Measurements from ENCODE around the gene NID2.
A peak's percentile ranks its signal among the peaks of the same experiment; 100 is the strongest.

NID2 gene

DNA sequence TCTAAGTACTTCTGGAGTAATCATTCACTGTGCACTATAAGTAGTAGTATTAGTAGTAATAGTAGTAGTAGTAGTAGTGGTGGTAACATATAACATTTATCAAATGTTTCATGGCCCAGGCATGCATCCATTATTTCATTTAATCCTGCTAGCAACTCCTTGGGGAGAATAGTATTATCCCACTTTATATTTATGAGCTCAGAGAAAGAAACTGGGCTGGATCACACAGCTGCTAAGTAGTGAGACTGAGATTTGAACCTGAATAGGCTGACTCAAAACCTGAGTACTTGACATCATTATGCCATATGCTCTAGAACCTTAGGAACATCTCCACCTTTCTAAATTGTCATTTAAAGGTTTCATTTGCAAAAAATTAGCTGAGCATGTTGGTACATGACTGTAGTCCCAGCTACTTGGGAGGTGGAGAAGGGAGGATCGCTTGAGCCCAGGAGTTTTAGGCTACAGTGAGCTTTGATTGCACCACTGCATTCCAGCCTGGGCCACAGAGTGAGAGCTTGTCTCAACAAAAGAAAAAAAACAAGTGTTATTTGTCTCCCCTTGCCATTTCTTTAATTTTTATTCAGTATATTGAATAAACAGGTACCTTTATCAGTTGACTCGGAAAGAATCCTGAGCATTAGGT lies 11.4 kb upstream of the NID2 start:
- peak; percentile 51; the same call in 1 of the 2 replicates for TF ChIP-seq TEAD4 (IDR thresholded peaks at IDR 0.05)
- no peak for TF ChIP-seq FOXM1 (IDR thresholded peaks at IDR 0.05; ENCODE audit: borderline replicate concordance, low read depth)
- peak; percentile 83 for TF ChIP-seq CEBPB (IDR thresholded peaks at IDR 0.05)

DNA sequence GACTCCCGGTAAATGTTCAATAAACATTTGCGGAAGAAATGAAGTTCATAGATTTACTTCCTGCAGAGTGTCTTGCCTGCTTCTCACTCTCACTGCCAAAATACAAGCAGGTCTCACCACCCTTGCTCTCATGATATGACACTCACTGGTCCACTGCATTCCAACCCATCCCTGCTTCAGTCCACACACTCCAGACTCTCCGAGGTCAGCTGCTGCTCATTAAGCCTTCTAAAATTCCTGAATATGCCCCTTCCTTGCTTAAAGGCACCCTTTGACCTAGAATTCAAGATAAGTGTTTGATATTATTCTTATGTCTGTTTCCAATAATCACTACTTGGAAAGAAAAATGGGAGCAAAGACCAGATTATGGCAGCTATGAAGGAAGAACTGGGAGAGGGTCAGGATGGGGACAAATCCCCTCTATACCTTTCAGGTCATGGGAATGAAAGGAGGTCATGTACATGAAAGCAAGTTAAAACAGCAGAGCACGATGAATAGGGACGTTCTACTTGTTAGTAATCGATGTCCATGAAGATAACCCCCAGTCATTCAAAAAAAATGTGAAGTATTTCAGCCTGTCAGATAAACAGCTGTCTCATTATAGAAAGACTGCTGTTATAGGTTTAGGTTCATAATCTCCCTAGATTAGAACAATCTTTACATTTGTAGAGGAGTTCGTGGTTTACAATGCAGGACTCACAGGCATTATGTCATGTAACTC lies 10.5 kb upstream of the NID2 start:
- TF ChIP-seq ZBTB7A (IDR thresholded peaks at IDR 0.05; ENCODE audit: low read depth) (no peak), FOXM1 (IDR thresholded peaks at IDR 0.05; ENCODE audit: borderline replicate concordance, low read depth) (no peak), CEBPB (IDR thresholded peaks at IDR 0.05) (no peak), EP300 (IDR thresholded peaks at IDR 0.05; ENCODE audit: borderline replicate concordance) (no peak), TEAD4 (IDR thresholded peaks at IDR 0.05) (0 out of 2 replicates have a peak, but pooled peaks have one; percentile 6), YY1 (IDR thresholded peaks at IDR 0.05; ENCODE audit: low read depth) (no peak)
- TF ChIP-seq, protein P1, sequence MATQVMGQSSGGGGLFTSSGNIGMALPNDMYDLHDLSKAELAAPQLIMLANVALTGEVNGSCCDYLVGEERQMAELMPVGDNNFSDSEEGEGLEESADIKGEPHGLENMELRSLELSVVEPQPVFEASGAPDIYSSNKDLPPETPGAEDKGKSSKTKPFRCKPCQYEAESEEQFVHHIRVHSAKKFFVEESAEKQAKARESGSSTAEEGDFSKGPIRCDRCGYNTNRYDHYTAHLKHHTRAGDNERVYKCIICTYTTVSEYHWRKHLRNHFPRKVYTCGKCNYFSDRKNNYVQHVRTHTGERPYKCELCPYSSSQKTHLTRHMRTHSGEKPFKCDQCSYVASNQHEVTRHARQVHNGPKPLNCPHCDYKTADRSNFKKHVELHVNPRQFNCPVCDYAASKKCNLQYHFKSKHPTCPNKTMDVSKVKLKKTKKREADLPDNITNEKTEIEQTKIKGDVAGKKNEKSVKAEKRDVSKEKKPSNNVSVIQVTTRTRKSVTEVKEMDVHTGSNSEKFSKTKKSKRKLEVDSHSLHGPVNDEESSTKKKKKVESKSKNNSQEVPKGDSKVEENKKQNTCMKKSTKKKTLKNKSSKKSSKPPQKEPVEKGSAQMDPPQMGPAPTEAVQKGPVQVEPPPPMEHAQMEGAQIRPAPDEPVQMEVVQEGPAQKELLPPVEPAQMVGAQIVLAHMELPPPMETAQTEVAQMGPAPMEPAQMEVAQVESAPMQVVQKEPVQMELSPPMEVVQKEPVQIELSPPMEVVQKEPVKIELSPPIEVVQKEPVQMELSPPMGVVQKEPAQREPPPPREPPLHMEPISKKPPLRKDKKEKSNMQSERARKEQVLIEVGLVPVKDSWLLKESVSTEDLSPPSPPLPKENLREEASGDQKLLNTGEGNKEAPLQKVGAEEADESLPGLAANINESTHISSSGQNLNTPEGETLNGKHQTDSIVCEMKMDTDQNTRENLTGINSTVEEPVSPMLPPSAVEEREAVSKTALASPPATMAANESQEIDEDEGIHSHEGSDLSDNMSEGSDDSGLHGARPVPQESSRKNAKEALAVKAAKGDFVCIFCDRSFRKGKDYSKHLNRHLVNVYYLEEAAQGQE (IDR thresholded peaks at IDR 0.05; ENCODE audit: low read depth), result no peak

DNA sequence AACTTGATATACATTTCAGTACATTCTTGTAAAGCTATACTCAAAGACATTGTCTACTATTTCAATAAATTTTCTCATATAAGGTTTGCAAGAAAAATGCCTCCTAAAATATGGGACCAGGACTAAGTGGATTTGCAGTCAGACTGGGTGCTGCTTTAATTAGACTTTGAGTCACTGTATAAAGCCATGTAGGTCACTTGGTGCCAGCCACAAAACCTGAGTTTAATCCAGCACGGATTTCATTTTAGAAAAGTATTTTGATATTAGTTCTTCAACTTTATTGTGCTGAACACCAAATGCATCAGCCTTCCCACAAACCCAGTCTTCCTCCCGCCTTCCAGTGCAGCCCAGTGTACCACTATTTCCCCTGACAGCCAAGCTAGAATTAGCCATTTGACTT lies 9.9 kb upstream of the NID2 start:
- TF ChIP-seq TEAD4 (IDR thresholded peaks at IDR 0.05), result no peak

DNA sequence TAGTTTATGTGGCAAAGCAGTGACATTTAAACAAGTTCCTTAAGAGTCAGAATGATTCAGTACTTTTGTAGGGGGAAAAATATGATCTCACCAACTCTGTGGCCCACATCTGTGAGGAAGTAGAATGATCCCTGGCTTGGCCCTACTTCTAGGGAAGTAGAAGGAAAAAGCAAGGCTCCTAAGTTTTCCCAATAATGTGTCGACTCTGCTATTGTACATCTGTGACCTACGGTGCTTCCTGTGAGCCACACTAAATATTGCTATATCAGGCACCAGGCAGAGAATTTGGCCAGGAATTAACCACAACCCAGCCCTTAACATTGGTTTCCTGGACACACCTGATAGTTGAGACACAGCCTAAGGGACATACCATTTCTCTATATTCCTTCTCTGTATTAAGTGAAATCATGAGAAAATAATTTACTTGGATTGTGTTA lies 9.3 kb upstream of the NID2 start:
- no peak for TF ChIP-seq RAD21 (IDR thresholded peaks at IDR 0.05; ENCODE audit: low read depth)

DNA sequence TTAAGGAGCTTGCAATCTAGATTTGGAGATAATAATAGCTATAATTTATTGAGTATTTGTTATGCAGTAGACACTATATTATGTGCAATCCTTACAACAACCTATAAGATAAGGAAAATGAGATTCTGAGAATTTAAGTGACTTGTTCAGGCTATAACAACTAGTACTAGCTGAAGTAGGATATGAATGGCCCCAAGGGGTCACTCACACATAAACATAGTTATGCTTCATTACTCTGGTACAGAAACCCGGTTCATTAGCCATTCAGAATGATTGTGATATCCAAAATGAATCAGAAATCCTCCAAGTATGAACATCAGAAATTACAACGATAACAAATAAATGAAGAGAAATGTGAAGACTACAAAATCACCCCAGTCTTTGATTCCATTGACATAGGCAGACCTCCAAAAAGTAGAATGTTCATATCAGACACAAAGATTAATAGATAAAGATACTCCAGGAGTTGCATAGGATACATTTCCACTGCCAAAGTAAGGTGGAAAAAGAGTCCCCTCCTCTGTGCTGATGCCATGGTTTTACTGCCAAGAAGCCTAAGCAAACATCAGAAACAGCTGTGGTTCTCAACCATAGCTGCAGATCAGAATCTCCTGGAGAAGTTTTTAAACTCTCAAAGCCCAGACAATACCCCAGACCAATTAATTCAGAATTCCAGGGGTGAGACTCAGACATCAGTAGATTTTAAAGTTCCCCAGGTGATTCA lies 8.6 kb upstream of the NID2 start:
- TF ChIP-seq EP300 (IDR thresholded peaks at IDR 0.05; ENCODE audit: borderline replicate concordance) (no peak), CEBPB (IDR thresholded peaks at IDR 0.05) (no peak), RAD21 (IDR thresholded peaks at IDR 0.05; ENCODE audit: low read depth) (no peak), CREB1 (IDR thresholded peaks at IDR 0.05; ENCODE audit: low read depth) (no peak), TCF12 (IDR thresholded peaks at IDR 0.05; ENCODE audit: low read depth) (no peak), NFIC (IDR thresholded peaks at IDR 0.05) (no peak), TAF1 (IDR thresholded peaks at IDR 0.05; ENCODE audit: low read depth) (no peak), EGR1 (IDR thresholded peaks at IDR 0.05) (no peak), ZBTB7A (IDR thresholded peaks at IDR 0.05; ENCODE audit: low read depth) (no peak), TEAD4 (IDR thresholded peaks at IDR 0.05) (no peak), FOXM1 (IDR thresholded peaks at IDR 0.05; ENCODE audit: borderline replicate concordance, low read depth) (no peak), YY1 (IDR thresholded peaks at IDR 0.05; ENCODE audit: low read depth) (no peak)
- TF ChIP-seq, protein P1 (IDR thresholded peaks at IDR 0.05; ENCODE audit: low read depth), result no peak
- TF ChIP-seq, protein P2, sequence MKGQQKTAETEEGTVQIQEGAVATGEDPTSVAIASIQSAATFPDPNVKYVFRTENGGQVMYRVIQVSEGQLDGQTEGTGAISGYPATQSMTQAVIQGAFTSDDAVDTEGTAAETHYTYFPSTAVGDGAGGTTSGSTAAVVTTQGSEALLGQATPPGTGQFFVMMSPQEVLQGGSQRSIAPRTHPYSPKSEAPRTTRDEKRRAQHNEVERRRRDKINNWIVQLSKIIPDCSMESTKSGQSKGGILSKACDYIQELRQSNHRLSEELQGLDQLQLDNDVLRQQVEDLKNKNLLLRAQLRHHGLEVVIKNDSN (IDR thresholded peaks at IDR 0.05), result no peak
- TF ChIP-seq, protein P3, sequence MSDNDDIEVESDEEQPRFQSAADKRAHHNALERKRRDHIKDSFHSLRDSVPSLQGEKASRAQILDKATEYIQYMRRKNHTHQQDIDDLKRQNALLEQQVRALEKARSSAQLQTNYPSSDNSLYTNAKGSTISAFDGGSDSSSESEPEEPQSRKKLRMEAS (IDR thresholded peaks at IDR 0.05), result no peak

DNA sequence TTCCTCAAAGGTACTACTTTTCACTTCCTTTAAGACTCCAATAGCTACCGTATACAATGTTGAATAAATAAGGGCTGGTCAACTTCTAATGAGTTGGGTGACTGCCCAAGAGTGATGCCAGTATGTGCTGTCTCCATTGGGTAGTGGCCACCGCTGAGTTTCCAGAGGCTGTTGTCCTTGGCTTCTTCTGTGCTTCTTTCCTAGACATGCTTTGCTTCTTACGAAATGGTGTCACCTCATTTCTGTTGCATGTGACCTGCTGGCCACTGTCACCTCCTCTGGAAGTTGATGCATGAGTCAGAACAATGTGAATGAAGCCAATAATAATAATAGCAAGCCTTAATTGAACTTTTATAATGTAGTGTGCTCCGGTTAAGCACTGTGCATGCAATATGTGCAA lies 7.5 kb upstream of the NID2 start:
- 0 out of 2 replicates have a peak, but pooled peaks have one; percentile 18 for TF ChIP-seq NFIC (IDR thresholded peaks at IDR 0.05)
- no peak for TF ChIP-seq CEBPB (IDR thresholded peaks at IDR 0.05)
- TF ChIP-seq, protein P3 (IDR thresholded peaks at IDR 0.05), result no peak

DNA sequence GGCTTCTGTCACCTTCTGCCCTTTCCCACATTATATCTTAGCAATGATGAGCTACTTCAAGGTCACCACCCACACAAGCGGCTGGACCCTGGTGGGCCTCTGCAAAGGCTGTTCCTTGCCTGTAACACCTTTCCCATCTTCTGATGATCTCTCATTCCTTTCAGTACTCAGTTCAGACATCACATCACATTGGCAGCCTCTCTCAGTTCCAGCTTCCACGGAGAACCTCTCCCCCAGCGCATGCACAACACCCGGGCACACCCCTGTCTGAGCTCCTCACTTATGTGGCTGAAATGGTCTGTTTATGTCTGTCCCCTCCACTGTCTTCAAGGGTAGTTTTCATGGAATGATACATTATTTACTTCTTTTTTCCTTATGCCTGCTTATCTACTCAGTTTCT lies 6.5 kb upstream of the NID2 start:
- TF ChIP-seq ZBTB7A (IDR thresholded peaks at IDR 0.05; ENCODE audit: low read depth) (no peak), CEBPB (IDR thresholded peaks at IDR 0.05) (no peak), TEAD4 (IDR thresholded peaks at IDR 0.05) (no peak), YY1 (IDR thresholded peaks at IDR 0.05; ENCODE audit: low read depth) (no peak)
- TF ChIP-seq, protein P1 (IDR thresholded peaks at IDR 0.05; ENCODE audit: low read depth), result no peak
- TF ChIP-seq, protein P3 (IDR thresholded peaks at IDR 0.05), result no peak

Data from Ishikawa (cell line).